ENCODE data around the gene USP46.

DNA sequence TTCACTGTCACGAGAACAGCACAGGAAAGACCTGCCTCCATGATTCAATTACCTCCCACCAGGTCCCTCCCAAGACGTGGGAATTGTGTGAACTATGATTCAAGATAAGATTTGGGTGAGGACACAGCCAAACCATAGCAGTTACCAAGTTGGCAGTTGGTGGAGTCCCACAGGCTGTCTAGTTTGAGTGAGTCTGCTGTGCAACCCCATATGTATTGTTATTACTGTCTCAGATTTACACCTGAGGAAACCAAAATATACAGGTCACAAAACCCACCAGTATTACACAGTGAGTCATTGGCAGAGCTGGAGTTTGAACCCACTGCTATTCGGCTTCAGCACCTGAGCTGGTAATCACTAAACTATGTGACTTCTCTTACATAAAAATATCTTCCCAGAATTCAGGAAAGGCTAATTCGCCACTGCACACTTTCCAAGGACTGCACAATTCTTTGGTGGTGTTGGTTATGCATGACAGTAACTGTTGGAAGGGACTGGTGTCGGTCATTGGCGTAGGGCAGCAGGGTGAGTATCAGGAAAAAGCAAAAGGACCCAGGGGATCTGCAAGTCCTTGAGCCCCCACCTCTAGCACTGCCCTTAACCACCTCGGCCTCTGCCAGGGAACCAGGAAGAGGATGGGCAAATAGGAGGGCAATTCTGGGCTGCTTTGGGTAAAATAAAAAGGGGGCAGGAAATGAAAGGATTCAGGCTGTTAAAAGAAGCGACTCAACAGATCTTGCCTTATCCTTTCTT lies 110.1 kb downstream of the USP46 start:
- TF ChIP-seq EZH2 (IDR thresholded peaks at IDR 0.05; ENCODE audit: low read depth, low read length, severe bottlenecking) (no peak), POLR2A (IDR thresholded peaks at IDR 0.05; ENCODE audit: control extremely low read depth in 1 of 2, low read depth in 2 of 2, low read length in 2 of 2) (no peak)
